ENCODE results near the gene ZNF613. TPM values are rescaled to one million over a fixed set of nuclear protein-coding genes. Genes with fewer than 3 reads are reported as not detected.

ZNF613 gene
- total and polyA plus RNA-seq, 4 donors = 1.1 to 2.8 (median 2.0) TPM

DNA sequence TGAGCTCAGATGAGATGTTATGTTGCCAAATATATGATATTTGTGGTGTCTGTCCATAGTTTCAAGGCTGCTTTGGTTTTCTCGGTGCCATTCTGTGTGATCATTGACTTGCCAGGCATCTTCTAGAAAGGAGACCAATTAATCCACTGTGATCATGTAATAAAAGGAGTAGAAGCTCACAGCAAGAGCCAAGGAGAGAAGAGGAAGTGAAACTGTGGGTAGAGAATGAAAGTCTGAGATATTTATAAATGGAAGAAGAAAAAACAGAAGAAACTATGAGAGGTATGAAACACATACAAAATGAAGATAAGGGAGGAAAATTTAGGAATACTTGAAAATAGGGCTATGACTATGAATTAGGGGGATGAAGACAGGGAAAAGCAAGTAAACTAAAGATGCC is 11.1 kb upstream of the ZNF613 start:
- Histone ChIP-seq H3K4me1 (ENCODE audit: control insufficient read depth in 4 of 4, insufficient read depth in 4 of 4, low read length in 3 of 4) (no peaks in the 10 kb centered on the region), H3K27ac (ENCODE audit: low read depth in 1 of 2, low read length in 2 of 2) (no peak overlapping the region), H3K9ac (ENCODE audit: low read depth in 1 of 2, low read length in 2 of 2) (no peak overlapping the region), H3K36me3 (ENCODE audit: control insufficient read depth in 4 of 4, insufficient read depth in 3 of 4, low read depth in 1 of 4, low read length in 3 of 4) (peaks cover 0 to 2% (median 0%) of the 10 kb centered on the region in 4 donors), H3K9me3 (ENCODE audit: control insufficient read depth in 4 of 4, low read length in 3 of 4) (peaks cover 33 to 72% (median 54%) of the 10 kb centered on the region in 4 donors), H3K4me3 (ENCODE audit: low read depth in 1 of 3, low read length in 3 of 3) (peak overlapping the region in 2 of 3 donors; percentile 9 to 22), H3K27me3 (ENCODE audit: control insufficient read depth in 4 of 4, insufficient read depth in 4 of 4, low read length in 3 of 4) (no peaks in the 10 kb centered on the region)
- no peak for DNase-seq (ENCODE audit: low spot score)
- WGBS = 90% methylated on average over 1 of the region's 1 CpG
- TF ChIP-seq HNF4A (conservative IDR thresholded peaks at IDR 0.05) (no peak), SP1 (IDR thresholded peaks at IDR 0.05) (no peak), TAF1 (conservative IDR thresholded peaks at IDR 0.05) (no peak), RXRA (IDR thresholded peaks at IDR 0.05) (no peak), JUND (IDR thresholded peaks at IDR 0.05) (no peak), RAD21 (IDR thresholded peaks at IDR 0.05) (no peak), YY1 (IDR thresholded peaks at IDR 0.05) (no peak), NR2F2 (IDR thresholded peaks at IDR 0.05) (no peak), HNF4G (IDR thresholded peaks at IDR 0.05) (no peak), FOXA2 (IDR thresholded peaks at IDR 0.05) (no peak), FOXA1 (IDR thresholded peaks at IDR 0.05) (no peak), EGR1 (IDR thresholded peaks at IDR 0.05; ENCODE audit: low read depth in 2 of 2) (no peak), GABPA (IDR thresholded peaks at IDR 0.05 in 1 of 2, conservative IDR thresholded peaks at IDR 0.05 in 1 of 2) (no peak)
- TF ChIP-seq, protein P1, sequence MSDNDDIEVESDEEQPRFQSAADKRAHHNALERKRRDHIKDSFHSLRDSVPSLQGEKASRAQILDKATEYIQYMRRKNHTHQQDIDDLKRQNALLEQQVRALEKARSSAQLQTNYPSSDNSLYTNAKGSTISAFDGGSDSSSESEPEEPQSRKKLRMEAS (IDR thresholded peaks at IDR 0.05) = no peak
- TF ChIP-seq, protein P2, sequence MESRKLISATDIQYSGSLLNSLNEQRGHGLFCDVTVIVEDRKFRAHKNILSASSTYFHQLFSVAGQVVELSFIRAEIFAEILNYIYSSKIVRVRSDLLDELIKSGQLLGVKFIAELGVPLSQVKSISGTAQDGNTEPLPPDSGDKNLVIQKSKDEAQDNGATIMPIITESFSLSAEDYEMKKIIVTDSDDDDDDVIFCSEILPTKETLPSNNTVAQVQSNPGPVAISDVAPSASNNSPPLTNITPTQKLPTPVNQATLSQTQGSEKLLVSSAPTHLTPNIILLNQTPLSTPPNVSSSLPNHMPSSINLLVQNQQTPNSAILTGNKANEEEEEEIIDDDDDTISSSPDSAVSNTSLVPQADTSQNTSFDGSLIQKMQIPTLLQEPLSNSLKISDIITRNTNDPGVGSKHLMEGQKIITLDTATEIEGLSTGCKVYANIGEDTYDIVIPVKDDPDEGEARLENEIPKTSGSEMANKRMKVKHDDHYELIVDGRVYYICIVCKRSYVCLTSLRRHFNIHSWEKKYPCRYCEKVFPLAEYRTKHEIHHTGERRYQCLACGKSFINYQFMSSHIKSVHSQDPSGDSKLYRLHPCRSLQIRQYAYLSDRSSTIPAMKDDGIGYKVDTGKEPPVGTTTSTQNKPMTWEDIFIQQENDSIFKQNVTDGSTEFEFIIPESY (IDR thresholded peaks at IDR 0.05) = no peak
- TF ChIP-seq, protein P3, sequence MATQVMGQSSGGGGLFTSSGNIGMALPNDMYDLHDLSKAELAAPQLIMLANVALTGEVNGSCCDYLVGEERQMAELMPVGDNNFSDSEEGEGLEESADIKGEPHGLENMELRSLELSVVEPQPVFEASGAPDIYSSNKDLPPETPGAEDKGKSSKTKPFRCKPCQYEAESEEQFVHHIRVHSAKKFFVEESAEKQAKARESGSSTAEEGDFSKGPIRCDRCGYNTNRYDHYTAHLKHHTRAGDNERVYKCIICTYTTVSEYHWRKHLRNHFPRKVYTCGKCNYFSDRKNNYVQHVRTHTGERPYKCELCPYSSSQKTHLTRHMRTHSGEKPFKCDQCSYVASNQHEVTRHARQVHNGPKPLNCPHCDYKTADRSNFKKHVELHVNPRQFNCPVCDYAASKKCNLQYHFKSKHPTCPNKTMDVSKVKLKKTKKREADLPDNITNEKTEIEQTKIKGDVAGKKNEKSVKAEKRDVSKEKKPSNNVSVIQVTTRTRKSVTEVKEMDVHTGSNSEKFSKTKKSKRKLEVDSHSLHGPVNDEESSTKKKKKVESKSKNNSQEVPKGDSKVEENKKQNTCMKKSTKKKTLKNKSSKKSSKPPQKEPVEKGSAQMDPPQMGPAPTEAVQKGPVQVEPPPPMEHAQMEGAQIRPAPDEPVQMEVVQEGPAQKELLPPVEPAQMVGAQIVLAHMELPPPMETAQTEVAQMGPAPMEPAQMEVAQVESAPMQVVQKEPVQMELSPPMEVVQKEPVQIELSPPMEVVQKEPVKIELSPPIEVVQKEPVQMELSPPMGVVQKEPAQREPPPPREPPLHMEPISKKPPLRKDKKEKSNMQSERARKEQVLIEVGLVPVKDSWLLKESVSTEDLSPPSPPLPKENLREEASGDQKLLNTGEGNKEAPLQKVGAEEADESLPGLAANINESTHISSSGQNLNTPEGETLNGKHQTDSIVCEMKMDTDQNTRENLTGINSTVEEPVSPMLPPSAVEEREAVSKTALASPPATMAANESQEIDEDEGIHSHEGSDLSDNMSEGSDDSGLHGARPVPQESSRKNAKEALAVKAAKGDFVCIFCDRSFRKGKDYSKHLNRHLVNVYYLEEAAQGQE (IDR thresholded peaks at IDR 0.05) = no peak
- TF ChIP-seq, protein P4, sequence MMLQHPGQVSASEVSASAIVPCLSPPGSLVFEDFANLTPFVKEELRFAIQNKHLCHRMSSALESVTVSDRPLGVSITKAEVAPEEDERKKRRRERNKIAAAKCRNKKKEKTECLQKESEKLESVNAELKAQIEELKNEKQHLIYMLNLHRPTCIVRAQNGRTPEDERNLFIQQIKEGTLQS (IDR thresholded peaks at IDR 0.05) = no peak
- TF ChIP-seq, protein P5, sequence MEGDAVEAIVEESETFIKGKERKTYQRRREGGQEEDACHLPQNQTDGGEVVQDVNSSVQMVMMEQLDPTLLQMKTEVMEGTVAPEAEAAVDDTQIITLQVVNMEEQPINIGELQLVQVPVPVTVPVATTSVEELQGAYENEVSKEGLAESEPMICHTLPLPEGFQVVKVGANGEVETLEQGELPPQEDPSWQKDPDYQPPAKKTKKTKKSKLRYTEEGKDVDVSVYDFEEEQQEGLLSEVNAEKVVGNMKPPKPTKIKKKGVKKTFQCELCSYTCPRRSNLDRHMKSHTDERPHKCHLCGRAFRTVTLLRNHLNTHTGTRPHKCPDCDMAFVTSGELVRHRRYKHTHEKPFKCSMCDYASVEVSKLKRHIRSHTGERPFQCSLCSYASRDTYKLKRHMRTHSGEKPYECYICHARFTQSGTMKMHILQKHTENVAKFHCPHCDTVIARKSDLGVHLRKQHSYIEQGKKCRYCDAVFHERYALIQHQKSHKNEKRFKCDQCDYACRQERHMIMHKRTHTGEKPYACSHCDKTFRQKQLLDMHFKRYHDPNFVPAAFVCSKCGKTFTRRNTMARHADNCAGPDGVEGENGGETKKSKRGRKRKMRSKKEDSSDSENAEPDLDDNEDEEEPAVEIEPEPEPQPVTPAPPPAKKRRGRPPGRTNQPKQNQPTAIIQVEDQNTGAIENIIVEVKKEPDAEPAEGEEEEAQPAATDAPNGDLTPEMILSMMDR (IDR thresholded peaks at IDR 0.05; ENCODE audit: low read depth, low read length, missing input control) = no peak

All from liver (tissue), 9 donors.